Skin of body (tissue), 1 donor: ENCODE data around the gene SLC25A52. TPM values are rescaled to one million over a fixed set of nuclear protein-coding genes. Genes with fewer than 3 reads are reported as not detected.

ENCODE experiments used
- total RNA-seq: library from RNA; depleted of rRNA; stranded (reverse); fragments of >200 nt; gene quantifications from one replicate; pipeline ENCODE4 v1.2.3, GENCODE V29; 2014

Gene SLC25A52
- total RNA-seq, 1 donor from 2014 or later: 0.30 TPM

Other genes starting within 250 kb of the SLC25A52 start
- gene TTR, start 169.0 kb downstream of the SLC25A52 start, total RNA-seq: 1.3 TPM
- gene B4GALT6, start 76.3 kb downstream of the SLC25A52 start, total RNA-seq: 4.4 TPM
- 70.1 TPM for gene TRAPPC8, start 182.2 kb upstream of the SLC25A52 start, total RNA-seq